C4-2B (cell line): Measurements from ENCODE around the gene SEMA5A.

Experiments
- H3K27ac ChIP-seq: fragments of 450-650 bp; 2 replicates; pipeline ENCODE4 v1.5.1; 2017
- ZFX ChIP-seq: fragments of 450-650 bp; IDR thresholded peaks from 2 replicates; pipeline ENCODE4 v1.6.1; 2017
- TF ChIP-seq, protein P1 (sequence below): fragments of 450-650 bp; conservative IDR thresholded peaks from 2 replicates; pipeline ENCODE4 v1.5.1; 2017; ENCODE audit warnings: mild to moderate bottlenecking

SEMA5A gene

DNA sequence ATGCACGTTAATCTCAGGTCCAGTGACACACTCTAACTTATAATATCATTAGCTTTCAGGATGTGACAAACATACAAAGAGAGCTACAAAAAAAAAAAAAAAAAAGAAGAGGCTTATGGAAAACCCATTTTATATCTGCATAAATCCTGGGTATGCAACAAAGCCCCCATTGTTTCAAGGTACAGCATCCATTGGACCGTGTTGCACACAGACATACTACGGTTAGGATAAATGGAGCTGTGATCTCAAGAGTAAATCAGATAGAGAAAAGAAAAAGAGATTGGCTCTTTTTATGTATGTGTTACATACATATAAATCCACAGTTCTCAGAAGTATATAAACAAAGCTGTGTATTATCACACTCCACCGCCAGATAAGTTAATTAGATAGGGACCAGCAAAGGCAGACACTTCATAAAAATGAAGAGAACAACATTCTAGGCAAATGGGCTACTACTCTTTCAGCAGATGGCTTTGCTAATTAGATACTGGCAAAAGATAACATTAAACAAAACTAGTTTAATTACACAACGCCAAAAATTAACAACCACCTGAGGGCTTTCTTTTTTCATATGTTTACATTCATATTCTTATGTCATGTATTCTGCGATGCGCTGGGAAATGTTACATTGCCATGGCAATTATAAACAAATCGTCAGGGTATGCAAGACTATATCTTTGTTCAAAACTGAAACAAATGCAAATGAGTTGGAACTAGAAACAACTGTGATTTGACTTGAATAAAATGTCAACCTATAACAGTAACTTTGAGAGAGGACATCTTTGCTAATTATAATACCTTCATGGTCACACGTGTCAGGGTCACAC, 304.2 kb downstream of the SEMA5A start:
- H3K27ac ChIP-seq, result no peak overlapping the region
- TF ChIP-seq ZFX, result no peak
- TF ChIP-seq, protein P1, sequence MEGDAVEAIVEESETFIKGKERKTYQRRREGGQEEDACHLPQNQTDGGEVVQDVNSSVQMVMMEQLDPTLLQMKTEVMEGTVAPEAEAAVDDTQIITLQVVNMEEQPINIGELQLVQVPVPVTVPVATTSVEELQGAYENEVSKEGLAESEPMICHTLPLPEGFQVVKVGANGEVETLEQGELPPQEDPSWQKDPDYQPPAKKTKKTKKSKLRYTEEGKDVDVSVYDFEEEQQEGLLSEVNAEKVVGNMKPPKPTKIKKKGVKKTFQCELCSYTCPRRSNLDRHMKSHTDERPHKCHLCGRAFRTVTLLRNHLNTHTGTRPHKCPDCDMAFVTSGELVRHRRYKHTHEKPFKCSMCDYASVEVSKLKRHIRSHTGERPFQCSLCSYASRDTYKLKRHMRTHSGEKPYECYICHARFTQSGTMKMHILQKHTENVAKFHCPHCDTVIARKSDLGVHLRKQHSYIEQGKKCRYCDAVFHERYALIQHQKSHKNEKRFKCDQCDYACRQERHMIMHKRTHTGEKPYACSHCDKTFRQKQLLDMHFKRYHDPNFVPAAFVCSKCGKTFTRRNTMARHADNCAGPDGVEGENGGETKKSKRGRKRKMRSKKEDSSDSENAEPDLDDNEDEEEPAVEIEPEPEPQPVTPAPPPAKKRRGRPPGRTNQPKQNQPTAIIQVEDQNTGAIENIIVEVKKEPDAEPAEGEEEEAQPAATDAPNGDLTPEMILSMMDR, result no peak

DNA sequence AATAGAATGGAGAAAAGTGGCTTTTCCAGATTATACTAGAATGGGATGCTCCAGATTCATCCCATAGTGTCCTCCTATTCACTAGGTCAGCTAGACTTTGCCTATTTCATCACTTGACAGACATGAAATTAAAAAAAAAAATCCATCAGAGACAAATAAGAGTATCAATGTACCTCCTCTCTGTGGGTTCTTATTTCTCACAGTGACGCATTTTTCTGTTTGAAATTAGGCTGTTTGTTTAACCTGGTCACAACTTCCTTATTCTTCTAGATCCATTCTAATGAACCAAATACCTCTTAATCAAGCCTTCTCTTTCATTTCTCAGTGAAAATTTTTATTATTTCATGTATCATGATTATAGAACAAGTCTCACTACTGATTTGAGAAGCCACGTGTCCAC, 305.4 kb downstream of the SEMA5A start:
- TF ChIP-seq, protein P1, result no peak
- no peak for TF ChIP-seq ZFX
- H3K27ac ChIP-seq, result no peak overlapping the region

DNA sequence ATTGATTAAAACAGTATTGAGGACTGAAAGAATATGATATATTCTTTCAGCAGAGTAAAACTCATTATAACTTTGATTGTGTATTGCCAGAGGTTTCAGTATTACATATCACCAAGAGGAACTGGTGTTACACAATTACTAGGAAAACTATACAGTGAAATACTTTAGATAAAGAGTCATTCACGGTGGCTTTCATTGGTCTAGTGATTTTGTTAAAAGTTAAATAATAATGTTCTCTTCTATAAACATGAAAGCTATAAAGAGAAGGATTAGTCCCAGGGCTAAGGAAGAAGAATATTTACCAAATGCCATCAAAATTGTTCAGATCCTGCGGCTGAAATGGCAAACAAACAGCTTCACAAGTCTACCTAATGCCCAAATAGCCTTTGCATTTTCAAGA, 306.2 kb downstream of the SEMA5A start:
- TF ChIP-seq, protein P1, result no peak
- no peak for TF ChIP-seq ZFX
- no peak overlapping the region for H3K27ac ChIP-seq

DNA sequence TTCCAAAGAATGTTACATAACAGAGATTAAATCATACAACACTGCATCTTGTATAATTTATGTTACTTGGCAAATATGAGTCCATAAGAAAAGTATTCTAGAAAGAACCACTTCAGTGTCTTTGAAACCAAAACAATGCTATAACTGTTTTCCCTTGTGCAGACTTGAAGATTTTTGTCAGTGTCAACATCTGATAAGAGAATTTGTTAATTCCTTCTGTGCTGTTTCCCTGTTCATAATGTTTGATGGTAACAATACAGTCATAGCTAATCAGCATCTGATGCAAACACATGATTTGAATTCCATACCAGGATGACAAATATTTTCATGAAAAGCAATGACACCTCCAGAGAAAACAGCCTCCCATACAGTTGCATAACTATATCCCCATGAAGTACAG, 306.8 kb downstream of the SEMA5A start:
- no peak for TF ChIP-seq ZFX
- TF ChIP-seq, protein P1, result no peak
- no peak overlapping the region for H3K27ac ChIP-seq

DNA sequence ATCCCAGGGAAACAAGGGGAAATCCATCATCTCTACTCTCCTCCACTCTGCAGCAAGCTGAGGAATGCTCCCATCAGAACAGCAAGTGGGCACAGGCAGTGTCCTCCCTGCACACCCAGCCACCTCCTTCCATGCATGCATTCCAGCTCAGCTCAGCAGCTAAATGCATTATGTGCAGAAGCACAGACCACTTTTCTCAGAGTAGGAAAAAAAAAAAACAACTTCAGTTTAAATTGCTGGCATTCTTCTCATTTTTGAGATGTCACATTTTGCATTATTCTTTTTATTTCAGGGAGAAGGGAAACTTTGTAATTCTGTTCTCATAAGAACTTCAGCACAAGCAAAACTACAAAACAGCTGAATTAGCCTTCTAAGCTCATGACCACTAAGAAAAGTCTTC, 312.2 kb downstream of the SEMA5A start:
- no peak for TF ChIP-seq ZFX
- TF ChIP-seq, protein P1, result no peak
- no peak overlapping the region for H3K27ac ChIP-seq

DNA sequence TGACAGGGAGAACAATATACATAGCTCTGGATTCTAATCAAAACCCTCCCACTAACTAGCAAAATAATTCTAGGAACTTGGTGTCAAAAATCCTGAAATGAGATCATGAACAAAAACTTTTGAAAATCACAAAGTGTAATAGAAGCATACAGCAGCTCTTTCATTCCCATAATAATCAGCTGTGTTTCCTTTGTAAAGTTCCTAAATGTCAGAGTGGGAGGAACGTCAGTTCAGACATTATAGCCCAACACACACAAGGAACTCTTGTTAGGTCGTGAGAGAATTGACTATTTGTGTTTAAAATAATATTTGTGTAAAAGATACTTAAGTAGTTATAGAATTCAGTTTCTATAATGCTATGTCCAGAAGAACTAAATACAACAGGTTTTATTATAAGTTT, 312.8 kb downstream of the SEMA5A start:
- TF ChIP-seq, protein P1, result no peak
- no peak for TF ChIP-seq ZFX
- H3K27ac ChIP-seq, result no peak overlapping the region

DNA sequence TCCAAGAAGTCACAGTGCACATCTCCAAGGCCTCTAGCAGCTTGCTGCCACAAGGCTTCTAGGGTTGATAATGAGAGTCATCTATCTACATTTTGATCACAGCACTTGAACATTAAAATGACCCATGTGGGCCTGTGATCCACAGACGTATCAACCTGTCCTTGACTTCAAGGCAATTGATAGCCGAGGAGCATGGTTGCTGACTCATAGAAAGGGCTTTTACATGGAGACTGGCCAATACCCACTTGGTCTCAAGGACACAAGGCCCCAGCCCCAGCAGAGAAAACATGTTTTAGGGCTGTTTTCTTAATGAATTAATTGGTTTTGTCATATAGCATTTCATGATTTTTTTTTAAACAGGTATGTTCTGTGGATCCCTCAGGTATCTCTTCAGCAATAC, 314.0 kb downstream of the SEMA5A start:
- TF ChIP-seq ZFX, result no peak
- TF ChIP-seq, protein P1, result no peak
- no peak overlapping the region for H3K27ac ChIP-seq
